HG02610 (cell line): ENCODE results near the gene BRMS1L.
"Not testable (repeated sequence)": the region's sequence is repeated elsewhere in the genome, so short reads cannot be mapped to it uniquely, and the experiment has no call there.

ENCODE experiments used
- ATAC-seq: cut with Tn5 transposase; IDR thresholded peaks from one replicate; pipeline ENCODE4 v1.9.1; 2021; ENCODE audit warnings: mild to moderate bottlenecking, moderate library complexity; ENCODE audit not compliant: unreplicated experiment

BRMS1L gene, protein sequence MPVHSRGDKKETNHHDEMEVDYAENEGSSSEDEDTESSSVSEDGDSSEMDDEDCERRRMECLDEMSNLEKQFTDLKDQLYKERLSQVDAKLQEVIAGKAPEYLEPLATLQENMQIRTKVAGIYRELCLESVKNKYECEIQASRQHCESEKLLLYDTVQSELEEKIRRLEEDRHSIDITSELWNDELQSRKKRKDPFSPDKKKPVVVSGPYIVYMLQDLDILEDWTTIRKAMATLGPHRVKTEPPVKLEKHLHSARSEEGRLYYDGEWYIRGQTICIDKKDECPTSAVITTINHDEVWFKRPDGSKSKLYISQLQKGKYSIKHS

DNA sequence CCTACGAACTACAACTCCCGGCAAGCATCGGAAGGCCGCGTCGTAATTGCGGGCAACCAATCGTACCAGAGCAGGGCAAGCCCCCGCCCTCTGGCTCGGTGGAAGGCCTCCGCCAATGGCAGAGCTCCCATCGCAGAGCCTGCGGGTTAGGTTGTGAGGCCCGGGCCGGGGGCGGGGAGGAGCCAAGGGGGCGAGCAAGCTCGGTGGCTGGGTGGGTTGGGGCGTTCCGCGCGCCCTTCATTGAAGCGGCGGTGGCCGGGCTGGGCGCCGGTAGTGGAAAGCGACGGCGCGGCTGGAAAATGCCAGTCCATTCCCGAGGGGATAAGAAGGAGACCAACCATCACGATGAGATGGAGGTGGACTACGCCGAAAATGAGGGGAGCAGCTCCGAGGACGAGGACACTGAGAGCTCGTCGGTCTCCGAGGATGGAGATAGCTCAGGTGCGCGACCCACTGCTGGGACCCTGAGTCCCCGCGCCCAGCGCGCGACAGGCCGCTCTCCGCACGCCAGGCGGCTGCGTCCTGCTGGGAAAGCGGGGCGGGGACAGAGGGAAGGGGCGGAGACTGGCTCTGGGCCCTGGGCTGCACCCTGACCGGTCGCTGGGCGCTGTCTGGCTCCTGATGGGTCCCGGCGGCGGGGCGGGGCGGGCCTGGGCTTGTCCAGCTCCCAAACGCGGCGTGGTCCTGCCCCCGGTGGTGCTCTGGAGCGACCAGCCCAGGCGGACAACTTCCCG lies at the start of gene BRMS1L:
Gene BRMS1L, plus strand, starts transcription at position 121 of the 734 bp plus-strand sequence. Its CDS starts 179 bp downstream, at position 300.
- ATAC-seq = peak; percentile 97

DNA sequence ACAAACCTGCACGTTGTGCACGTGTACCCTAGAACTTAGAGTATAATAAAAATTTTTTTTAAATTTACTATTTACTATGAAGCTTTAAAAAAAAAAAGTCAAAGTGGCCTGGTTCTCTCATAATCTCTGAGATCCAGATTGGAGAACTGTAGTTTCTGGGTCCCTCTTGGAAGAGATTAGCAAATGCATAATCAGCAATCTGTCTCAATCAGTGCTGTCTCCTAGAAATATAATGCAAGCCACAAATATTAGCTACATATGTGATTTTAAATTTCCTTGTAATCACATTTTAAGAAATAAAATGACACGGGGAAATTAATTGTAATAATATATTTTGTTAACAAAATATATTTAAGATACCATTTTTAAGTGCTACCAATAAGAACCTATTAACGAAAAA lies 49.3 kb upstream of the BRMS1L start:
- no peak for ATAC-seq

DNA sequence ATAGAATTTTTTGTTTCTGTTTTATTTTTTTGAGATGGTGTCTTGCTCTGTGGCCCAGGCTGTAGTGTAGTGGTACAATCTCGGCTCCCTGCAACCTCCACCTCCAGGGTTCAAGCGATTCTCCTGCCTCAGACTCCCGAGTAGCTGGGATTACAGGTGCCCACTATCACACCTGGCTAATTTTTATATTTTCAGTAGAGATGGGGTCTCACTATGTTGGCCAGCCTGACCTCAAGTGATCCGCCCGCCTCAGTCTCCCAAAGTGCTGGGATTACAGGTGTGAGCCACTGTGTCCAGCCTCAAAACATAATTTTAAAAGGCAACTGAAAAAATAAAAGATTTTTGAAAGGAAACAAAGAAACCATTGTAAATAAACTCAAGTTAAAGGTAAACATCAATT lies 48.6 kb upstream of the BRMS1L start:
- not testable (repeated sequence) for ATAC-seq

DNA sequence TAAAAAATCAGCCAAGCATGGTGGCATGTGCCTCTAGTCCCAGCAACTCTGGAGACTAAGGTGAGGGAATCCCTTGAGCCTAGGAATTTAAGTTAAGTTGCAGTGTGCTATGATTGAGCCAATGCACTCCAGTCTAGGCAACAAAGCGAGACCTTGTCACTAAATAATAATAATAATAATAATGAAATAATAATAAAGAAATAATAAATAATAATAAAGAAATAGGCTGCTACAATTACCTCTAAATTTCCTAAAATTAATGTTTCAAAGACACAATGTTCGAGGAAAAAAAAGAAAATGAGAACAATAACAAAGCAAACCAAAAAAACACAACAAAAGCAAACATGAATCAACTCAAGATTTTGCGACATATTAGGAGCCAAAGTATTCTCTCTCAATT lies 46.8 kb upstream of the BRMS1L start:
- ATAC-seq = no peak

DNA sequence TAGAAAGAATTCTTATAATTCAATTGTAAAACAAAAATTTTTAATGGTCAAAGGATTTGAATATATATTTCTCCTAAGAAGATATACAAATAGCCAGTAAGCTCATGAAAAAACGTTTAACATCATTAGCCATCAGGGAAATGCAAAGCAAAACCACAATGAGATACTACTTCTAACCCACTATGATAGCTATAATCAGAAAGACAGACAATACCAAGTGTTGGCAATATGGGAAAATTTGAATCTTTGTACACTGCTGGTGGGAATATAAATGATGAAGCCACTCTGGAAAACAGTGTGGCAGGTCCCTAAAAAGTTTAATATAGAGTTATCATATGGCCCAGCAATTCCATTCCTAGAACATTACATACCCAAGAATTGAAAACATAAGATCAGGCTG lies 42.4 kb upstream of the BRMS1L start:
- ATAC-seq = no peak

DNA sequence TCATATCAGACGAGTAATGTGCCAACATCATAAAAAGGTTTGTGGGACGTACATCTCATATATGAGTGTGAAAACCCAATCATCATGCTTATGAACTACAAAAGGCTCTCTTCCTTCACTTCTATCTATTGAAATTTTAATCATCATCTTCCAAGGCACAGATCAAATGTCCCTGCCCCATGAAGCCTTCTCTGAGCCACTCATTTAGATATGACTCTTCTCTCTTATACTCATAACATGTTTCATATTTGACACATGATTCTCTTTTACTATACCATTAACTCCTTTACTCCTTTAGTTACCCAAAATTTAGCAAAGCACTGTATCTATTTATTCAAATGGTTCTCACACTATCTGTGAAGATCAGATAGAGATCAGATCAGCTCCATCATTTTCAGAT lies 39.3 kb upstream of the BRMS1L start:
- ATAC-seq = no peak

DNA sequence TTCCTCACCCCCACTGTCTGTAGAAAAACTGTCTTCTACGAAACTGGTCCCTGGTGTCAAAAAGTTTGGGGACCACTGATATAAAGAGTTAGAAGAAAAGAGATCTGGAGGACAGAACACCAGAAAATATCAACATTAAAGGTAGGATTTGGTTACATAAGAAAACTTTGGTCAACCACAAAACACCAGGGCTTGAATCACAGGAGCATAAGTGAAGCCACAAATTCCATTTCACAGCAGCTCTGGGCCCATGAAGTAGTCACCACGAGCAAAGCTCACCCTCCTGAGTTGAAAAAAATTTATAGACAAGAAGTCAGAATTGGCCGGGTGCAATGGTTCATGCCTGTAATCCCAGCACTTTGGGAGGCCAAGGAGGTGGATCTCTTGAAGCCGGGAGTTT lies 36.5 kb upstream of the BRMS1L start:
- ATAC-seq = no peak

DNA sequence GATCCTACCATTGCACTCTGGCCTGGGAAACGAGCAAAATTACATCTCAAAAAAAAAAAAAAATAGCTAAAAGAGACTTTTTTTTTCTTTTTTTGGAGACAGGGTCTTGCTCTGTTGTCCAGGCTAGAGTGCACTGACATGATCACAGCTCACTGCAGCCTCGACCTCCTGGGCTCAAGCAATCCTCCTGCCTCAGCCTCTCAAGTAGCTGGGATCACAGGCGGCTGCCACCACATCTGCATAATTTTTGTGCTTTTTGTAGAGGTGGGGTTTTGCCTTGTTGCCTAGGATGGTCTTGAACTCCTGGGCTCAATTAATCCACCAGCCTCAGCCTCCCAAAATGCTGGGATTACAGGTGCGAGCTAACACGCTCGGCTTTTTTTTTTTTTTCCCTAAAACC lies 28.3 kb upstream of the BRMS1L start:
- no peak for ATAC-seq

DNA sequence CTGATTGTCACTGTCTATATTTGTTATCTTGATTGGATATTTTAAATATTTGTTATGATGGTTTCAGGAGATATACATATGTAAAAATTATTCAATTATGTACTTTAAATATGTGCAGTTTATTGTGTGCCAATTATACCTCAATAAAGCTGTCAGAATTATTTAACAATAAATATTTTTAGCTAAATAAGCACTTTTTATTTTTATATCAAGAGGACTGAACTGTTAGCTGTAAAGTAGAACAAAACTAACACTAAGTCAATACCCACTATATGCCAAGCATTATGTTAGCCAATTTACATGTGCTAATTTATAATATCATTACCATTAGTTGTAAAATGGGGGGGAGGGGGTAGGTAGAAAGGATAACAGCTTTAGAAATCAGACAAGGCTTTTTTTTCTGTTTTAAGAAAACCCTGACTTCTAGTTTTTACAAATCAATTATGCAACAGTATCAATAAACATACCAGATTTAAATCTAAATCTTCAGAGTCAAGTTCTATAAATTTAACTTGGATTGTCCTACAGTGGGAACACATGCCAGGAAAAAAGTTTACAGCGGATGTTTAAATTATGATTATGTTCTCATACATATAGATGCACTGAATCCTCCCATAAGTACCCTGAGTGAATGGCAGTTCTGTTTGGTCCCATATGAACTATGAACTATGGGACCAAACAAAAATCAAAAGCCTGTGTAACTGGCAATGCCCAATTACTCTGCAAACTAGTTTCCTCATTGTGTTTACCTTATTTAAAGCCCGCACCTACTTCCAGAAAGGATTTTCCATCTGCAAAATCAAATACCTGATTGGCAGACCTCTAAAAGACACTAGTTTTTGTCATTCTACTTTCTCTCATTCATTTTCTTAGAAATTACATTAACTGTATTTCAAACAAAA lies 19.9 kb upstream of the BRMS1L start:
- ATAC-seq = no peak

DNA sequence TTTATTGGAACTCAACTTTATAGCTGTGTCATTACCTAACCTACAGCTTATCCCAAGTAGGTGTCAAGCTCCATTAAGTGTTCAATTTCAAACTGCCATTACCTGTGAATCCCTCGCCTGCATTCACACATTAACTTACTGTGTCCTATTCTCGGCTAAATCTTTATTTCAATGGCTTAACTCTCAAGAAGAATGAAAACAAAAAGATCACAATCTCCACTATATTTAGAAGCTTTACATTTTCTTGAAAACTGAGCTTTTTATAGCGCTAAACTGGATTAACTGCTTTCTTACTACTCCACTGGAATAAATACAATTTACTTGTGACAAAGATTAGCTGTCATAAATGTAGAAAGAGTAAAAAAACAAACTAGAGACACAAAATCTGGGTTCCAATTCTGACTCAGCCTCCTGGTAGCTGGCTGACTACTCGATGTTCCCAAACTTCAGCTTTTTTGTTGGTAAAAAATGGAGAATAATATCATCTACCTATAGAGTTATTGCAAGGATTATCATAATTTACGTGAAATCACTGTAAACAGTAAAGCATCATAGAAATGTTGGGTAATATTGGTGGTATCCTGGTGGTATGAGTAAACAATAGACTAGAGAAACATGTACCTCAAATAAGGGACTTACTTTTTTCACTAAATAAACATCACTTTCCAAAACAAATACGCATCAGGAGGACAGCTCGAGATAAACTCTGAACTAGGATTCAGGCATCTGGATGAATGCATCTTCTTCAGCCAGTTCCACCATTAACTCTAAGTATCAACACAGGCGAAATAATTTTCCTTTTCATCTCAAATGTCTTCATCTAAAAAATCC lies 18.8 kb upstream of the BRMS1L start:
- ATAC-seq = no peak

DNA sequence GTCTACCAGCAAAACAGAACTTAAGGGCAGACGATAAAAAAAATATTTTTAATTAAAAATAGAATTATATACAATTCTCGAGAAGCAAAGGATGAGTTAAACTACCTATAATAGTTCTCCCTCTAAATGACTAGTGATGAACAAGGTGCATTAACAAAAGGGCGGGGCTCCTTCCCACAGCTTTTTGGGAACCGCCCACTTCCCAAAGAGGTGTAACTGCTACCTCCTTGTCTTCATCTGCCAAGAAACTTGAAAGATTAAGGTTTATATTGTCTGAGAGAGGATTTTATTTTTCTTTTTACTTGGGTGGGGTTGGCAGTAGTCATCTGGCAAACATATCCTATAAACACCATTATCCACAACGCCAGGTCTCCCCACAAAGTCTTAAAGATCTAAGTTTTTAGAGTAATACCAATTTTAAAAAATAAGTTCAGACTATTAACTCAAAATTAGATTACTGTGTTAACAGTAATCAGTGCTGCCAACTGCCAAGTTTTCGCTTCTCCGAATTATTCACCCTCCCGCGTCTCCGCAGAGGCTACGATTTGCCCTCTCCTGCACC lies 18.0 kb upstream of the BRMS1L start:
- no peak for ATAC-seq

DNA sequence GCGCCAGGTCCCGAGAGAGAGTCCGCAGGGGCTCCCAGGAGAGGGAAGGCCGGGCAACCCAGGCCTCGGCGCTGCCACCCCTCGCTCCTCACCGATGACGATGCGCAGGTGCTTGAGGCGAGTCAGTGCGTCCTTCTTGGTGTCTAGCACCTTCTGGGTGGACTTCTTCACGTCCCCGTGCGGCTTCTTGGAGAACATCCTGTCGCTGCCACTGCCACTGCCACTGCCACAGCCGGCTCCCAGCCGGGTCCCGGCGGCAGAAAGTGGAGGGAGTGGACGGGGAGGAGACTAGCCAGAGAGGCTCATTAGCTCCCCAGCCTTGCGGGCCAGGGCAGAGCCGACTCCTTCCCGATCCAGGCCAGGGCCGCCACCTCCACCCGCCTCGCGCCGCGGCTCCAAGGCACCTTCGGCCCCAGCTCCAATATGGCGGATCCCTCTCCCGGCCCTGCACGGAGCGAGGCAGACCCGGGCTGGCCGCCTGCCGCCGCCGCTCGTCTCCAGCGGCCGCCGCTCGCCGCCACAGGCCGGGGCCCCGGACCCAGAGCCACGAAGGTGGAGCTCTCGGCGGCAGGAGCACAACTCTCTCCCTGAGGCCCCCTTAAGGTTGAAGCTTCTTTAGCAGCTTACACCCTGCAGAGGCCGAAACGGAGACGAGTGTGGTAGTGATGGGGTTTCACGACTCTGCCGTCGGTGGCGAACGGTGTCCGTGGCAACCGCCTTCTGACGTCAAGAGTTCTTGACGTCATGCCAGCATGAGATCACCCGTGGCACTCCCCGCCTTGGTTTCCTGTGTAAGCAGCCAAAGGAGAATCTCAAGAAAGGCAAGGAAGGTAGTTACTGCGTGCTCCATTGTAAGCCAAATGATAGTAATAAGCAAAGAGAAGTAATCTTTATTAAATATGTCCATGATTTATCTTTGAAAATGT lies 17.2 kb upstream of the BRMS1L start, which contains the start of gene RALGAPA1:
Gene RALGAPA1, minus strand, starts transcription at position 658 of the 926 bp plus-strand sequence. Its CDS starts 460 bp downstream, at position 198.
- ATAC-seq = peak; percentile 96

DNA sequence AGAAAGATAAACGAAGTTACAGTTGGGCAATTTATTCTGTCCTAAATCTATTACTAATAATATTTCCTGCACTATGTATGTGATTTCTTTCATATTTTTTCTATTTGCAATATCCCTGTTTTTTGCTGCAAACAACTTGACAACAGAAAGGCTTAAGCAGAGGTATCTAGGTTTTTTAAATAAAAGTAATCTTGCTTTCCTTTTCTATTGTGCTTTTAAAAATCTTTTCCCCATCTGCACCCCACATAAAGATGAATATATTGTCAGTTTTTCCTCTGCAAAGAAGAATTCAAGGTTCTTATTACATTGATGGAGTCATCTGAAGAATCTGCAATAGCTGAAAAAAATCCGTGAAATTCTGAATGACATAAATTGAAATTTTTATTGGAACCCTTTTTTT lies 16.5 kb upstream of the BRMS1L start:
- ATAC-seq = no peak

DNA sequence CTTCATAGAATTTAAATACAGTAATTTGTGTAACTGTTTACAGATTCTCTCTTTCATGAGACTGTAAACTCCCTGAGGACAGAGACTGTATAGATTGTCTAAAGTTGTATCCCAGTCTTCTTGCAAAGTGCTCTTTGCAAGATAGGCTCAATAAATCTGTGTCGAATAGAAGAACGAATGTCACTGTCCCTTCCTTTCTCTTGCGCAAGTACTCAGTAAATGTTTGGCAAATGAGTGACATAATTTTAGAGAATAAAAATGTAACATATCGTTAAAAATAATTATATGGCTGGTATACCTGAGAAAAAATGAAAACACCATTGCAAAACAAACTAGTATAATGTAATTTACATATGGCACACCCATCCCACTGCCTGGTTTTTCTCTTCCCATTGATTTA lies 15.2 kb upstream of the BRMS1L start:
- no peak for ATAC-seq

DNA sequence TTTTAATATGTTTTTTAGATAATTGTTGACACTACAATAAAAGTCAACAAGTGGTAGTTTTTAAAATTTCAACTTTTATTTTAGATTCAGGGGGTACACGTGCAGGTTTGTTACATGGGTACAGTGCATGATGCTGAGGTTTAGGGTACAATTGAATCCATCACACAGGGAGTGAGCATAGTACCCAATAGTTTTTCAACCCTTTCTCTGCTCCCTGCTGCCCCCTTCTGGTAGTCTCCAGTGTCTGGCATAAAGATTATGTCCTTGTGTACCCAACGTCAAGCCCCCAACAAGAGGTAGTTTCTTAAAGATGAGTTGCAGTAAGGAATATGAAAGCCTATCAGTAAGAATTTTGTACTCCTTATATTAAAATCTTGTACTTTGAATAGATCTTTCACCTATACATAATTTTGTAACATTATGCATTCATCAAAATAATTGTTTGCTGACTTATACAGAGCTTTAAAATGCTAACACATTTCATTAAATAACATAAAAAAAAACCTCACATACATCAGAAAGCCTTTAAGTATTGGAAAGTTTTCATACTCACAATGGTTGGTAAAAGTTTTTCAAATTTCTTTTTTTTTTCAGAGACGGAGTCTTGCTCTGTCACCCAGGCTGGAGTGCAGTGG lies 11.7 kb upstream of the BRMS1L start:
- peak; percentile 74 for ATAC-seq

DNA sequence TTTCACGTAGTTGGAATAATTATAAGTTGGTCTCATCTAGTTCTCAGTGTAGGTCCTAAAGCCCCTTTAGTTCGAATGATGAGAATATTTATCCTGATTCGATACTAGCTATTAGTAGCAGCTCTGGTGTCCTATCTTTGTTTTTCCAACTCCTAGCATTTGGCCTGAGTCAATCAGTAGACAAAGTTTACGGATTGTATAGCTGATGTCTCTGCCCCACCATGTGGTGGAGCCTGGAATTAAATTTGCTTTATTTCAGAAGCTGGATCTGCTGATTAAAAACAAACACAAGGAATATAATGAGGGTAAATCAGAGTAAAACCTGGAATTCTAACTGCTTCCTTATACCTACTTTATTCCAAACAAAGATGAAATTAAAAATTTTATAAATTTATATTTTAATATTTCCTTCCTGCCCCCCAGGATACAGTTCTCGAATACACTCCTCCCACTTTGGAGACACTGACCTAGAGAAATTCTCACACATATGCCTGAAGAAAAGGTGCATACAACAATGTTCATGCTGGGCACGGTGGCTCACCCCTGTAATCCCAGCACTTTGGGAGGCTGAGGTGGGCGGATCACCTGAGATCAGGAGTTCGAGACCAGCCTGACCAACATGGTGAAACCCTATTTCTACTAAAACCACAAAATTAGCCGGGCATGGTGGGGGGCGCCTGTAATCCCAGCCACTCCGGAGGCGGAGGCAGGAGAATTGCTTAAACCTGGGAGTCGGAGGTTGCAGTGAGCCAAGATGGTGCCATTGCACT lies 7.6 kb upstream of the BRMS1L start:
- ATAC-seq = no peak

DNA sequence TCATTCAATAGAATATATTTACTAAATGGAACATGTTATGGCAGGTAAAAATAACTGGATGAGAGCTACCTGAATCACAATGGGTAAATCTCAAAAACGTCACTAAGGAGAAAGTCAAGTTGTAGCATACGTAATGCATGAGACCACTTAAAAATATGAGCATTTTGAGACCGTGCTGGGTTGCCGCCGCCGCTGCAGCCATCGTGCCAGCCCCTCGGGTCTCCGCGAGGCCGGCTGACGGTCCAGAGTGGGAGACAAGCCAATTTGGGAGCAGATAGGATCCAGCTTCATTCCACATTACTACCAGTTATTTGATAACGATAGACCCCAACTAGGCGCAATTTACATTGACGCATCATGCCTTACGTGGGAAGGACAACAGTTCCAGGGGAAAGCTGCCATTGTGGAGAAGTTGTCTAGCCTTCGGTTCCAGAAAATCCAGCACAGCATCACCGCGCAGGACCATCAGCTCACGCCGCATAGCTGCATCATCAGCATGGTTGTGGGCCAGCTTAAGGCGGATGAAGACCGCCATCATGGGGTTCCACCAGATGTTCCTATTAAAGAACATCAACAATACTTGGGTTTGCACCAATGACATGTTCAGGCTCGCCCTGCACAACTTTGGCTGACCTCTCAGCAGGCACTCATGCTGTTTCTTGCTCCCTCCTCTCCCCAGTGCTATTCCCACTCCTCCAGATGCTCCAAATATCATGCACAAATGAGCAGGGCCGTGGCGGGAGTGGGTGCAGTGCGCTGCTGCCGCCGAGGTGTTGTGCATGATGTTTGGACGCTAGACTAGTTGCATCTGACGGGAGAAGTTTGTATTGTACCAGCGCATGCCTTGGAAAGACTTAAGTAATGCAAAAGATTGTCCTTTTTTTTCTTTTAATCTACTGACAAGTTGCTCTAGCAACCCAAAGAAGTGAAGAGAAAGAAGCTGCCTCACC lies 6.3 kb upstream of the BRMS1L start:
- no peak for ATAC-seq
